NCI-H524 treated with DMSO at 0.1 percent for 48 hours (cell line): ENCODE measurements around the gene NXPH3.

ENCODE experiments used
- DNase-seq: peaks from one replicate; lab custom pipeline; 2025; lab: John Stamatoyannopoulos, UW

NXPH3 gene

DNA sequence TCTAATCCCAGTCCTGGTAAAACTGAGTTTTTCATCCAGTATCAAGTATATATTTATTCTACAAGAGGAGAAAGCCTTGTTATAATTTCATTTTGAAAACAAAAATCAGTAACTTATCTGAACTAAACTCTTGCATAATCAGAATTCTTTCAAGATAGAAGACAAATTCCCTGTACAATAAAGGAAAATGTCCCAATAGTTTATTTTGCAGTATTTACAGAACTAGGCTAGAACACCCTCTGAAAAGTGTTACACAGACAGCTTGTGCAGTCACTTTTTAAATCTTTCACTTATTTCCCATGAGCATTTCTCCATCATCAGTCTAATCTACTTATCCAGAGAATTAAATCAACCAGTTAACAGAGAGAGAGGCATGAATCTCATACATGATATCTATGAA is 53.8 kb downstream of the NXPH3 start:
- no peak for DNase-seq

- no peak for DNase-seq
These were observed 54.6 kb downstream of the NXPH3 start for GRCh38 chr17:49630113-49630900.

DNA sequence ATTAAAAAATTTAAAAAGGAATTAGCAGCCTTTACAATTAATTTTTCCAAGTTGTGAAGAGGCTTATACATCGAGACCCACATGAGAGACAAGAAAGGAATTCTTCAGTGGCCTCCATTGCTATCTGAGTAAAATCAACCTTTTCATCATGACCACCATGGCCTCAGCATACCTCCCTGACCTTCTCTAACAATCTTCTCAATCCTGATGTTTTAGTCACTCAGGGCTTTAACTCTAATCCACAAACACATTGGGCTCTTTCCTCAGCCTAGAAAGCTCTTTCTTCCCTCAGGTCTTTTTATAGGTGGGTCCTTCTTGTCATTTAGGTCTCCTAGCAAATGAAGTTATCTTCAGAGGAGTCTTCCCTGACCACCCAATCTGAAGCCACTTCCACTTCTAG is 55.8 kb downstream of the NXPH3 start:
- DNase-seq, result no peak
